Fibroblast of lung (primary cell): ENCODE results near the gene CLDN3.

Experiments used
- CTCF ChIP-seq, 2 donors: IDR thresholded peaks in 1 of 2; conservative IDR thresholded peaks in 1 of 2; 1 replicate in 1 of 2; 2 replicates in 1 of 2; pipeline ENCODE4 v1.5.1; 2011 to 2012; ENCODE audit warnings: low read length in 2 of 2, control low read depth in 1 of 2, inconsistent platforms in 1 of 2, low read depth in 1 of 2, mild to moderate bottlenecking in 1 of 2
- EZH2 ChIP-seq: IDR thresholded peaks from 2 replicates; pipeline ENCODE4 v1.5.1; 2012; ENCODE audit warnings: low read length, control low read depth, mild to moderate bottlenecking; ENCODE audit errors: missing control alignments

- TF ChIP-seq CTCF (conservative IDR thresholded peaks at IDR 0.05 in 1 of 2, IDR thresholded peaks at IDR 0.05 in 1 of 2; ENCODE audit: low read depth in 1 of 2, low read length in 2 of 2) = no peak
- TF ChIP-seq EZH2 = no peak
Observed at GRCh38 chr7:73779517-73779916, 9.4 kb upstream of the CLDN3 start.
